ENCODE data around the gene SAP30.

SAP30 gene

GRCh38 chr4:173365359-173365996 lies 5.3 kb upstream of the SAP30 start:
- intact Hi-C loops (cut with DNase I), result no loop called here
- no peak for DNase-seq

GRCh38 chr4:173367285-173367684 lies 3.5 kb upstream of the SAP30 start:
- no peak for DNase-seq
- intact Hi-C loops (cut with DNase I), result no loop called here

GRCh38 chr4:173367946-173368345 lies 2.8 kb upstream of the SAP30 start:
- DNase-seq, result no peak
- intact Hi-C loops (cut with DNase I), result no loop called here

GRCh38 chr4:173370130-173370476 lies 651 bp upstream of the SAP30 start:
- intact Hi-C loops (cut with DNase I), result loop anchor here (1.0 kb wide), 1 partner anchor 36 kb away; the partner anchor contains the start of gene HMGB2
- DNase-seq, result peak in 5 of 10 donors; percentile 17 to 63 (median 36)

GRCh38 chr4:173371292-173372192 lies 788 bp downstream of the SAP30 start:
- intact Hi-C loops (cut with DNase I), result loop anchor here (1.0 kb wide), 1 partner anchor 44 kb away; no protein-coding TSS in a partner anchor
- DNase-seq, result peak; percentile 64 to 95 (median 74)

- intact Hi-C loops (cut with DNase I), result no loop called here
- no peak for DNase-seq
Observed at GRCh38 chr4:173374588-173374987, 3.8 kb downstream of the SAP30 start.

GRCh38 chr4:173379929-173380328 lies 9.2 kb downstream of the SAP30 start:
- intact Hi-C loops (cut with DNase I), result no loop called here

GRCh38 chr4:173380987-173381386 lies 10.2 kb downstream of the SAP30 start:
- intact Hi-C loops (cut with DNase I), result no loop called here
- DNase-seq, result no peak

More at GRCh38 chr4:173379929-173380328, 9.2 kb downstream of the SAP30 start:
- DNase-seq, result no peak

- DNase-seq, result no peak
- intact Hi-C loops (cut with DNase I), result no loop called here
Observed at GRCh38 chr4:173381610-173382009, 10.9 kb downstream of the SAP30 start.

GRCh38 chr4:173382349-173382748 lies 11.6 kb downstream of the SAP30 start:
- intact Hi-C loops (cut with DNase I), result no loop called here

GRCh38 chr4:173386751-173387150 lies 16.0 kb downstream of the SAP30 start:
- intact Hi-C loops (cut with DNase I), result no loop called here

More at GRCh38 chr4:173382349-173382748, 11.6 kb downstream of the SAP30 start:
- DNase-seq, result no peak

GRCh38 chr4:173391701-173392100 lies 20.9 kb downstream of the SAP30 start:
- DNase-seq, result peak in 1 of 10 donors; percentile 22
- intact Hi-C loops (cut with DNase I), result no loop called here

More at GRCh38 chr4:173386751-173387150, 16.0 kb downstream of the SAP30 start:
- no peak for DNase-seq

- intact Hi-C loops (cut with DNase I), result no loop called here
- no peak for DNase-seq
Observed at GRCh38 chr4:173397604-173398003, 26.9 kb downstream of the SAP30 start.

GRCh38 chr4:173398220-173398619 lies 27.5 kb downstream of the SAP30 start:
- intact Hi-C loops (cut with DNase I), result no loop called here
- no peak for DNase-seq

GRCh38 chr4:173398779-173399415 lies 28.1 kb downstream of the SAP30 start, which contains the start of gene SCRG1:
Gene SCRG1, minus strand, starts transcription at chr4:173399116. Its CDS starts 7,702 bp downstream, at chr4:173391414.
- intact Hi-C loops (cut with DNase I), result no loop called here
- peak in 9 of 10 donors; percentile 32 to 93 (median 58) for DNase-seq

- no peak for DNase-seq
- intact Hi-C loops (cut with DNase I), result no loop called here
Observed at GRCh38 chr4:173401063-173401462, 30.3 kb downstream of the SAP30 start.

- no peak for DNase-seq
- intact Hi-C loops (cut with DNase I), result no loop called here
Observed at GRCh38 chr4:173403051-173403450, 32.3 kb downstream of the SAP30 start.

- intact Hi-C loops (cut with DNase I), result no loop called here
Observed at GRCh38 chr4:173404296-173404865, 33.6 kb downstream of the SAP30 start.

GRCh38 chr4:173405840-173406606 lies 35.3 kb downstream of the SAP30 start:
- no peak for DNase-seq
- intact Hi-C loops (cut with DNase I), result no loop called here

More at GRCh38 chr4:173404296-173404865, 33.6 kb downstream of the SAP30 start:
- no peak for DNase-seq

GRCh38 chr4:173410079-173410478 lies 39.3 kb downstream of the SAP30 start:
- DNase-seq, result peak in 5 of 10 donors; percentile 20 to 90 (median 46)
- intact Hi-C loops (cut with DNase I), result no loop called here

Data from posterior cingulate gyrus (tissue), 11 donors.